Panc1 (cell line): ENCODE results near the gene ALG12. TPM values are rescaled to one million over a fixed set of nuclear protein-coding genes. Genes with fewer than 3 reads are reported as not detected.

Experiments used
- ATAC-seq: fragments of 200-7000 bp; cut with Tn5 transposase; 2 replicates; pipeline ENCODE4 v1.9.1; 2020; ENCODE audit warnings: mild to moderate bottlenecking, moderate library complexity
- BruUV-seq: library from RNA; stranded (reverse); fragments of 400-500 nt; replicated peaks from 2 replicates; lab custom pipeline; 2021; lab: Mats Ljungman, UMichigan
- CTCF ChIA-PET: fragments of 300-600 bp; sonication (Branson Sonifier 250); formaldehyde crosslinking; loops from one replicate; lab custom pipeline; 2022; ENCODE audit warnings: antibody characterized with exemption; lab: Charles Lee
- POLR2A ChIA-PET: fragments of 300-600 bp; sonication (Branson Sonifier 250); formaldehyde crosslinking; loops from one replicate; lab custom pipeline; 2022; ENCODE audit warnings: antibody characterized with exemption; lab: Charles Lee
- DNase-seq: peaks from one replicate; pipeline ENCODE4 v3.0.0-alpha.2; 2010; ENCODE audit warnings: low read depth, low spot score
- H3K27ac ChIP-seq: 2 replicates; pipeline ENCODE4 v1.5.1; 2011; ENCODE audit warnings: mild to moderate bottlenecking, low read length, inconsistent platforms
- H3K27me3 ChIP-seq: fragments of 200-500 bp; sonication (Bioruptor generic); 2 replicates; pipeline ENCODE4 v1.6.0; 2014; ENCODE audit warnings: low read length, inconsistent platforms; ENCODE audit not compliant: control insufficient read depth, insufficient read depth
- H3K36me3 ChIP-seq: fragments of 200-500 bp; sonication (Bioruptor generic); 2 replicates; pipeline ENCODE4 v1.5.1; 2014; ENCODE audit warnings: inconsistent platforms, mild to moderate bottlenecking, low read length, moderate library complexity; ENCODE audit not compliant: control insufficient read depth, insufficient read depth
- H3K4me1 ChIP-seq: 2 replicates; pipeline ENCODE4 v1.5.1; 2011; ENCODE audit warnings: inconsistent platforms, mild to moderate bottlenecking, low read length, moderate library complexity; ENCODE audit not compliant: control insufficient read depth, insufficient read depth
- H3K4me3 ChIP-seq, 2 experiments: 2 replicates each; pipeline ENCODE4 v1.5.1; 2011 to 2012; ENCODE audit warnings: low read depth in 2 of 2, low read length in 2 of 2, mild to moderate bottlenecking in 2 of 2, inconsistent platforms in 1 of 2, moderate library complexity in 1 of 2
- H3K9me3 ChIP-seq: fragments of 200-500 bp; sonication (Bioruptor generic); 2 replicates; pipeline ENCODE4 v1.5.1; 2014; ENCODE audit warnings: low read depth, mild to moderate bottlenecking, inconsistent platforms, low read length, moderate library complexity; ENCODE audit not compliant: control insufficient read depth, insufficient read depth
- CTCF ChIP-seq: fragments of 450-650 bp; IDR thresholded peaks from 2 replicates; pipeline ENCODE4 v1.5.1; 2017; ENCODE audit warnings: mild to moderate bottlenecking
- POLR2AphosphoS5 ChIP-seq: IDR thresholded peaks from 2 replicates; pipeline ENCODE4 v1.6.1; 2012; ENCODE audit warnings: mild to moderate bottlenecking, low read depth, low read length, moderate library complexity
- REST ChIP-seq, 2 experiments: IDR thresholded peaks; 2 replicates each; pipeline ENCODE4 v1.6.1; 2011 to 2012; ENCODE audit warnings: low read depth in 2 of 2, control low read depth in 1 of 2, low read length in 1 of 2, mild to moderate bottlenecking in 1 of 2, moderate library complexity in 1 of 2; ENCODE audit not compliant: insufficient read depth in 1 of 2
- SIN3A ChIP-seq: IDR thresholded peaks from 2 replicates; pipeline ENCODE4 v1.6.1; 2012; ENCODE audit warnings: low read depth, mild to moderate bottlenecking, low read length, moderate library complexity, borderline replicate concordance; ENCODE audit not compliant: insufficient read depth
- TCF7L2 ChIP-seq: IDR thresholded peaks from 2 replicates; pipeline ENCODE4 v1.6.1; 2011; ENCODE audit warnings: mild to moderate bottlenecking, low read depth, low read length, inconsistent platforms
- in situ Hi-C: cut with HindIII; loops from 2 replicates; pipeline ENCODE4 v1.10.0; 2016; ENCODE audit warnings: low sequenced_read_pairs, low pct_unique_long_range_greater_than_20kb
- intact Hi-C: fragments of 100-400 bp; cut with micrococcal nuclease; formaldehyde crosslinking; loops from one replicate; pipeline ENCODE4 v1.10.0; 2022; ENCODE audit not compliant: unreplicated experiment
- total RNA-seq: library from RNA; stranded (reverse); gene quantifications from one replicate; pipeline ENCODE4 v1.2.1, GENCODE V29; 2021; ENCODE audit not compliant: unreplicated experiment

ALG12 gene
- total RNA-seq, 1 experiment from 2014 or later: 23.4 TPM

- no peak overlapping the region for H3K4me3 ChIP-seq
- no peaks in the 10 kb centered on the region for H3K36me3 ChIP-seq
- intact Hi-C loops (no loop called here), in situ Hi-C loops (no loop called here)
- no peaks in the 10 kb centered on the region for H3K27me3 ChIP-seq
- BruUV-seq: no TSS peak
- ChIA-PET CTCF (no interaction called here), POLR2A (no interaction called here)
- no peaks in the 10 kb centered on the region for H3K9me3 ChIP-seq
- TF ChIP-seq REST (IDR thresholded peaks at IDR 0.05; ENCODE audit: insufficient read depth in 1 of 2, low read depth in 2 of 2, low read length in 1 of 2) (no peak), SIN3A (no peak)
- ATAC-seq (no peak), DNase-seq (no peak)
- H3K27ac ChIP-seq: peak overlapping the region; percentile 68
- peaks cover 40% of the 10 kb centered on the region for H3K4me1 ChIP-seq
These were observed 18.9 kb upstream of the ALG12 start for GRCh38 chr22:49936973-49937757.

- no TSS peak for BruUV-seq
- ChIA-PET CTCF (interaction anchor here (0.6 to 0.7 kb wide), 4 partner anchors 13 to 254 kb away, joined by 4 to 10 read pairs (median 7); no protein-coding TSS in a partner anchor), POLR2A (interaction anchor here (0.6 to 0.7 kb wide), 3 partner anchors 15 to 119 kb away, joined by 3 to 9 read pairs (median 8); no protein-coding TSS in a partner anchor)
- DNase-seq (no peak), ATAC-seq (peak; percentile 79)
- H3K27me3 ChIP-seq: no peaks in the 10 kb centered on the region
- in situ Hi-C loops: no loop called here
- peak overlapping the region; percentile 27 to 30 for H3K4me3 ChIP-seq
- H3K36me3 ChIP-seq: no peaks in the 10 kb centered on the region
- intact Hi-C loops: no loop called here
- TF ChIP-seq POLR2AphosphoS5 (no peak), TCF7L2 (no peak), SIN3A (no peak), REST (IDR thresholded peaks at IDR 0.05; ENCODE audit: insufficient read depth in 1 of 2, low read depth in 2 of 2, low read length in 1 of 2) (no peak), CTCF (no peak)
- peak overlapping the region; percentile 68 for H3K27ac ChIP-seq
- H3K4me1 ChIP-seq: peaks cover 41% of the 10 kb centered on the region
- H3K9me3 ChIP-seq: no peaks in the 10 kb centered on the region
These were observed 18.1 kb upstream of the ALG12 start for GRCh38 chr22:49936018-49936972.
